Measurements from ENCODE around the gene SERPINB10.

GRCh38 chr18:63940008-63940407 lies 32.2 kb downstream of the SERPINB10 start:
- no peak for TF ChIP-seq EZH2phosphoT487 (IDR thresholded peaks at IDR 0.05; ENCODE audit: insufficient read depth, low read depth)
- TF ChIP-seq EZH2 (IDR thresholded peaks at IDR 0.05; ENCODE audit: insufficient read depth, poor library complexity, severe bottlenecking) = no peak

Measured in GM23248 (cell line).